ENCODE data around the gene DNM1.
"Not testable (repeated sequence)": the region's sequence is repeated elsewhere in the genome, so short reads cannot be mapped to it uniquely, and the experiment has no call there.

DNM1 gene

GRCh38 chr9:128226412-128226801 lies 23.2 kb downstream of the DNM1 start:
- DNase-seq: no peak

GRCh38 chr9:128230897-128231296 lies 27.7 kb downstream of the DNM1 start:
- not testable (repeated sequence) for DNase-seq

- DNase-seq: no peak
Observed at GRCh38 chr9:128231638-128232527, 28.7 kb downstream of the DNM1 start.

DNA sequence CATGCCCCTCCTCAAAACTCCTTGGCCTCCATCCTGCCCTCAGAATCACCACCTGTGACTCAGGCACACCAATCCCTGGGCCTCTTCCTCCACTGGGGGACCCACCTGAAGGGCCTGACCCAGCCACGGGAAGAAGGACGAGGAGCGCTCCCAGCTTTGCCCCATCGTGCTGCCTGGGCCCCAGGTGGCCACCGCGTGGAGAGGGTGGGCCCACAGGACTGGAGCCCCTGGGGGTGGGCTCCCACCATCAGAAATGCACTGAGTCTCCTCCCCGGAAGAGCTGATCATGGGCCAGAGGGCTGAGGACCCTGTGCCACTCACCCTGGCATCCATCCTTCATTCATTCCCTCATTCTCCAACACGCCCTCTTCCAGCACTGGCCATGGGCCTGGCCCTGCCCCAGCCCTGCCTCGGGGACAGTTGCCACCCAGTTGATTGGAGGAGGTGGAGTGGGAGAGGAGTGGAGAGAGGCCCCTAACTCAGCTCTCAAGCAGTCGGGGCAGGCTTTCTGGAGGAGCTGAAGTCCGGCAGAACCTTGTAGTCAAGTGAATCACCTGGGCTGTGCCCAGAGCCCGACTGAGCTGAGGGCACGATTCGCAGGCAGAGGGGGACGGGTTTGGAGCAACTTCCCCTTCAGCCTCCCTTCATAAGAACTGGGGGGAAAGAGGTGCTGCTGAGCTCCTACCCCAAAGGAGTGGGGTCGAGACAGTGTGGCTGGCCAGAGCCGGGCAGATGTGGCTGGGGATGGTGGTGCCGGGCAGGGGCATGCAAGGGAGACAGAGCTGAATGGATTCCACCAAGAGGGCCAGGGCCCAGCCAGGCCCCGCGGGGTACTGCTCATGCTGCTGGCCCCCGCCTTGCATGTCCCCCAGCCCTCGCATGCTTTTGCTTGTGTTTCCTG lies 29.6 kb downstream of the DNM1 start:
- no peak for DNase-seq

DNA sequence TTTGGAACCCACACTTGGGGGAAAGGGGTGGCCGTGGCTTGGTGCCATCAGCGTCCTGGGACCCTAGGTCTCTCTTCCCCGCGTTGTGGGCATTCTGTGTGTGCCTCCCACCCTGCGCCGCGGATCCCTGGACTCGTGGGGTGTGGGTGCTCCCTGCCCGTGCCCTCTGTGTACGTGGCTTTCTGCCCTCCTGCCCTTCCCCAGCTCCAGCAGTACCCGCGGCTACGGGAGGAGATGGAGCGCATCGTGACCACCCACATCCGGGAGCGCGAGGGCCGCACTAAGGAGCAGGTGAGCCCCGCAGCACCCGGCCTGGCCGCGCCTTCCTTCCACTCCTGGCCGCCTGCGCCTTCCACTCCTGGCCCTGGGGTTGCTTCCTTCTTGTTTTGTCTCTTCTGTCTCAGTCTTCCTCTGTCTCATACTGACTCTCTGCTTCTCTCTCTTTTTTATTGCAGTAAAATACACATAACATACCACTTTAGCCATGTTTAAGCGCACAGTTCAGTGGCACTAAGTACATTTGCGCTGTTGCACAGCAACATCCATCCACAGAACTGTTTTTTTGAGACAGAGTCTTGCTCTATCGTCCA lies 30.7 kb downstream of the DNM1 start:
- no peak for DNase-seq

GRCh38 chr9:128242124-128242523 lies 38.9 kb downstream of the DNM1 start:
- DNase-seq: no peak

- no peak for DNase-seq
Observed at GRCh38 chr9:128242828-128243214, 39.6 kb downstream of the DNM1 start.

DNA sequence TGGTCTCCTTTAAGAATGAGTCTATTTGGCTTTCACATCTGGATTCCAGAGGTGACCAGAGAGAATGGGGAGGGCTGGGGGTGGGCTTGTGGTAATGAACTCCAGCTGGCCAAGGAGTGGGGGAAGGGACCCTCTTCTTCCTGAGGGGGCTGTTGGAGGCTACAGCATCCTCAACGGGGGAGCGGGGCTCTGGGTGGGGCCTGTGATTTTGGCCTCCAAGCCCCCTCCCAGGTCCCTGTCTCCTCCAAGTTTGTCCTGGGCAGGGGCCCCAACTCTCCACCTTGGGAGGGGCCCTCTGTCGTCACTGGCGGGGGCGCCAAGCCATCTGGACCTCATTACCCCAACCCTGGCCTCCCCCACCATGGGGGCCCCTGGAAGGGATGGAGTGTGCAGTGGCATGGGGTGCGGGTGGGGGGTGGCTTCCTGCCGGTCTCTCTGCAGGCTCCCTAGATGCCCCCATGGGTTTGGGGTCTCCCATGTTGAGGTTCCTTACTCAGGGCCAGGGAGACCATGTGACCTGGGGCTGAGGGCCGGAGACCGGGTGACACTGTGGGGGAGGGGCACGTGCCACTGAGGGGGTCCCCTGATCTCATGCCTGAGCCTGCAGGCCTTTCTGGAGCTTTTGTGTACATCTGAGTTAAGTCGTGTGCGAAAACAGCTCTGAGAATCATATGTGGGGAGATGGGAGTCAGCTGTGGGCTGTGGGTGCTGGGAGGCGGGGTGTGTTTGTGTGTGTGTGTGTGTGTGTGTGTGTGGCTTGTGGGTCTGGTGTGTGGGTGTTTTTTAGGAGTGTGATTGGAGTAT lies 40.2 kb downstream of the DNM1 start:
- DNase-seq: no peak

GRCh38 chr9:128244091-128244836 lies 41.1 kb downstream of the DNM1 start:
- DNase-seq: no peak

GRCh38 chr9:128244837-128245231 lies 41.7 kb downstream of the DNM1 start:
- no peak for DNase-seq

GRCh38 chr9:128245421-128246151 lies 42.4 kb downstream of the DNM1 start:
- no peak for DNase-seq

DNA sequence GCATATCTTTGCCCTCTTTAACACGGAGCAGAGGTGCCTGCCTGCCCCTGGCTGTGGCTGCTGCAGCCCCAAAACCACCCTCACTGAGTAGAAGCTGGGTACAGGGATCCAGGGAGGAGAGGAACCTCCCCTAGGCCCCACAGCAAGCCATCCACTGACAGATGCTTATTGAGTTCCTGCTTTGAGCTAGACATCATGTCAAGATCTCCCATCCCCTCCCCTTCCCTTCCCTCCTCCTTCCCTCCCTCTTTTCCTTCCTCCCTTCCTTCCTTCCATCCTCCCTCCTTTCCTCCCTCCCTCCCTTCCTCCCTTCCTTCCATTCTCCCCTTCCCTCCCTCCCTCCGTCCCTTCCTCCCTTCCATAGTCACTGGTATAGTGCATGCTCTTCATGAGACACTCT lies 43.3 kb downstream of the DNM1 start:
- DNase-seq: no peak

DNA sequence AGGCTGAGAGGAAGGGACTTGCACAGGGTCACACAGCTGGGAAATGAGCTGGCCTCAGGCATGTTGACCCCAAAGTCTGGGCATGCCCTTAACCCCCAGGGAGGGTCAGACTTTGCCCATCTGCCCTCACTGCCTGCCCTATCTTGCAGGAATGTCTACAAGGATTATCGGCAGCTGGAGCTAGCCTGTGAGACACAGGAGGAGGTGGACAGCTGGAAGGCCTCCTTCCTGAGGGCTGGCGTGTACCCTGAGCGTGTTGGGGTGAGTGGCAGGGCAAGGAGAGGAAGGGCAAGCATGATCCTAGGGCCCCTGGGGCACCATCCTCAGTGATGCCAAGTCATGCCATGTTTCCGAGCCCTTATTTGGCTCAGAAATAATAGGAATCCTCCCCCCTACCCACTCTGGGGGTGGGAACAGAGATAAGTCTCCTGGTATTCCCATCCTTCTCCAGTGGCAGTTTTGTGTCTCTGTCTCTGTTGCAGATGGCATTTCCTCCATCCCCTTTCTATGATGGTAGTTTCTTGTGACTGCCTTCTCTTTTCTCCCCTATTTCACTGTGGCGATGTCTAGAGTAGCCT lies 44.1 kb downstream of the DNM1 start:
- DNase-seq: no peak

DNA sequence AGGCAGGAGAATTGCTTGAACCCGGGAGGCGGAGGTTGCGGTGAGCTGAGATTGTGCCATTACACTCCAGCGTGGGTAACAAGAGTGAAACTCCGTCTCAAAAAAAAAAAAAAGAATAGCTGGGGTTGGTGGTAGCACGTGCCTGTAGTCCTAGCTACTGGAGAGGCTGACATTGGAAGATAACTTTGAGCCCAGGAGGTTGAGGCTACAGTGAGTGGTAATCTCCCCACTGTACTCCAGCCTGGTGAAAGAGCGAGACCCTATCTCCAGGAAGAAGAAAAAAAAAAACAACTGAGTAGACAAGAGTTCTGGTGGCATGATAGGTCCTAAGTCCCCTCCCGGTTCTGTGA lies 46.4 kb downstream of the DNM1 start:
- no peak for DNase-seq

- no peak for DNase-seq
Observed at GRCh38 chr9:128249908-128250838, 47.0 kb downstream of the DNM1 start.

- DNase-seq: no peak
Observed at GRCh38 chr9:128250839-128251731, 47.9 kb downstream of the DNM1 start.

DNA sequence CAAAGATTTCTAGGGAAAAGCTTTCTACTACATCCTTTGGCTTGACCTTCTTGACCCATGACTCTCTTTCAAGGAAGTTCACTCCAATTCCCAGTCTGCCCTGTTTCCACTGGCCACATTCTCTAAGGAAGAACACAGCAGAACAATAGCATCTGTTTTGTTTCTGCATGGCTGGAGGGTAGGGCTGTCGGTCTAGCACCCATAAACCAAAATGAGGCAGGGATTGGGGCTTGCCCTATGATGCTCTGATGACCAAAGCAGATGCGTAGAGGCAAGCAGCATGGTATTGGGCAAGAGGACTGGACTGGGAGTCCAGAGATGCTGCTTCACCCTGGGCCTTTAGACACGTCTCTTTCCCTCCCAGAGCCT lies 48.5 kb downstream of the DNM1 start:
- no peak for DNase-seq

DNA sequence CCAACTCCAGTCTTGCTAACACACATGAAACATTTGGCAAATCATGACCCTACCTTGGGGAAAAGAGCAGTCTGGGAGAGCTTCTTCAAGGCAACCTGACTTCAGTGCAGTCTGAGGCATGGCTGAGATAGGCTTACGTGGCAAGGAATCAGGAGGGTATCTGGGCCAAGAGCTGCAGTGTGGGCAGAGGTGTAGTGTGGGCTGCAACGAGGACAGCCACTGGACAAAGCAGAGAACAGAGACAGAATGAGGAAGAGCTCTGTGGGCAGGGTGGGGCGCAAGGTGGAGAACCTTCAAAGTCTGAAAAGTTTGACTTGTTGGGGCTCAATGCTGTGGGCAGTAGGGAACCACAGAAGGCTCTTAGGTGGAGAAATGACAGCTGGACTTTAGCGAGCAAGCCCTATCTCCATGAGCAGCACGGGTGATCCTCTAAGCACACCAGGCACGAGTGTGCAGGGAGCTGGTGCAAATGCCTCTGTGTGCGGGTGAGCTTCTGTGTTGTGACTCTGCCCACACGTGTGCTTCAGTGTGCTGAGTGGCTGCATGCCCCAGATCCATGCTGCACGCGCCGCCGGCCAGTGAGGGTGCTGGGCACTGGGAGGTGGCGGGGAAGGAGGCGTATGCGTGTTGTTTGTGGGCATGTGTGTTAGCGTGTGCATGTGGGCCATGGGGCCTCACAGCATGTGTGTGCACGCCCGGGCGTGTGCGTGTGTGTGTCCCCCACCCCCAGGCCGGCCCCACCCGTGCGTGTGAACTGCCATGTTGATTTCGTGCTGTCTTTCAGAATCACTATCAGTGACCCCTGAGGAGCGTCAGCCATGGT lies 49.3 kb downstream of the DNM1 start:
- no peak for DNase-seq
